Measurements from ENCODE around the gene ULK3.

Gene ULK3

DNA sequence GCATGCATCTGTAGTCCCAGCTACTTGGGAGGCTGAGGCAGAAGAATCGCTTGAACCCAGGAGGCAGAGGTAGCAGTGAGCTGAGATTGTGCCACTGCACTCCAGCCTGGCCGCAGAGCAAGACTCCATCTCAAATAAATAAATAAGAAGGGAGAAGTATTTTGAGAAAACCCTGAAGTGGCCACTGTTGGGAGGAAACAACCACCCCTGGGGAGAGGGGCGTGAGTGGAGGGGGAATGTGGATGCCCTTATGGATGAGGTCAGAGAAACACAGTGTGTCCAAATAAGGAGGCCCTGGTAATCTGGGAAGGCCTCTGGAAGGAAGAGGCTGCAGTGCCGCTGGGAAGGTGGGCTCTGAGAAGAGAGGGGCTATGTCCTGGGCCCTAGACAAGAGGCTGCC lies 20.7 kb downstream of the ULK3 start:
- DNase-seq (ENCODE audit: low spot score): no peak

GRCh38 chr15:74821790-74822158 lies 21.2 kb downstream of the ULK3 start:
- no peak for DNase-seq (ENCODE audit: low spot score)

DNA sequence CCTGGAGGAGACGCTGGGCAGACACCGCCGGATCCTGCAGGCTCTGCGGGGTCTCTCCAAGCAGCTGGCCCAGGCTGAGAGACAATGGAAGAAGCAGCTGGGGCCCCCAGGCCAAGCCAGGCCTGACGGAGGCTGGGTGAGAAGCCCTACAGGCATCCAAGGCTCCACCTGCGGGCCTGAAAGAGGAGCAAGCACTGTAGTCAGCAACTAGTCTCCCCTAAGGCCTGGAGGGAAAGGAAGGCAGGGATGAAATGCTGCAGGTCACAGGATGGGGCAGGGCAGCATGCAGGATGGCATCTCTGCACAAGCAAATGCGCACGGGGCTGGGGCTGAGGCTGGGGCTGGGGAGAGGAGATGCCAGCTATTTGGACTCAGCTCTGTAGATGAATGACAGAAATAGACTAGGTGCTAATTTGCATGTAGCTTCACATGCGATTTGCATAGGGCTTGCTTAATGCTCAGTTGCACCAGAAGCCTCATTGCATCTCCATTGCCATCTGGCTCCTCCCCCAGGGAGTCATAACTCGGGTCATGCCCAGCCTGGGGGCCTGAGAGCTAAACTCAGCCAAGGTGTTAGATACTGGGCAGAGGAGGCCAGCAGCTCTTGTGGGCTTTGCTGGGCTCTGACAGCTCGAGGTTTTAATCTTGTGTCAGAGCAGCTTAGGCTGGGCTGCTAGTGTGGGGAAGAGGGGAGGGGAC lies 21.7 kb downstream of the ULK3 start:
- DNase-seq (ENCODE audit: low spot score): no peak

GRCh38 chr15:74820056-74820455 lies 22.9 kb downstream of the ULK3 start:
- DNase-seq (ENCODE audit: low spot score): no peak

DNA sequence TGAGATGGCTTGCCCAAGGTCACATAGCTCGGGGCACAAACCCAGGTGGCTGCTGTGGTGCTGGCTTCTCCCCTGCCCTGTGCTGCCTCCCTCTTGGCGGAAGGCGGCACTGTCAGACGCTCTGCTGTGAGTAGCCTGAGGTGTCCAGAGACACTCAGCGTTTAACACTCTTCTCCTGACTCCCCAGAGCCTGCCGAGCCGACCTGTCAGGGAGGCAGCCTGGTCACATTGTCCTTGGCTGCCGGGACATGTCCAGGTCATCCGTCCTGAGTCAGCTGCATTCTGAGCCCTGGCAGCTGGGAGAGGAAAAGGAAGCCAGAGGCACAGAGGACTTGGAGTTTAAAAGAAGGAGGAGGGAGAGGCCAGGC lies 25.6 kb downstream of the ULK3 start:
- DNase-seq (ENCODE audit: low spot score): peak; percentile 56

DNA sequence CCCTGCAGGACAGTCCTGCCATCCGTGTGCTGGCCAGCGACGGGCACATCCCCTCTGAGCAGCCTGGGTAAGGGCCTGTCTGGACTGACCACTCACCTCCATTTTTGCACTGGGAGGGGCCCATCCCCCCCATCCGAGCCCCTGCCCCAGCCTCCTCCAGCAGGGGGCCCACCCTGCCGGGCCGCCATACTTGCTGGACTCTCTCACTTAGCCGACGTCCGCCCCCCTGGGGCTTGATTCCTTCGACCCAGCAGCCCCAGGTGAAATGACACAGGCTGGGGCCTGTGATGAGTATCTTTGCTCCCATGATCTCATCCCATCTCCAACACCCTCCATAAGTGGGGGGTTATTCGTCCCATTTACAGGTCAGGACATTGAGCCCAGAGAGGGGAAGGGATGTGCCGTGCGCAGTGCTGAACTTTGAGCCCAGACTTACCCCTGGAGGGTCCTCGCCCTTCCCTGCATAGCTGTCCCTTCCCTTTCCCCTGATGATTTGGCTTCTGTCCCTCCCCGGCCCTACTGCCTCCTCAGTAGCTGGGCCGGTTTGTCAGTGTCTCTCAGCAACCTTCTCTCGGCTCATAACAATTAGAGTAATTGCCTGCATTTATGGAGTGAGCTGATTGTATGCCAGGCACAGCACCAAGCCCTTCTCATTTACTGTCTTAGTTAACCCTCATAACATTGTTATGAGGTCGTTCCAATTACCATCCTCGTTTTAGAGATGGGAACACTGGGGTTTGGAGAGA lies 26.2 kb downstream of the ULK3 start:
- DNase-seq (ENCODE audit: low spot score): no peak

DNA sequence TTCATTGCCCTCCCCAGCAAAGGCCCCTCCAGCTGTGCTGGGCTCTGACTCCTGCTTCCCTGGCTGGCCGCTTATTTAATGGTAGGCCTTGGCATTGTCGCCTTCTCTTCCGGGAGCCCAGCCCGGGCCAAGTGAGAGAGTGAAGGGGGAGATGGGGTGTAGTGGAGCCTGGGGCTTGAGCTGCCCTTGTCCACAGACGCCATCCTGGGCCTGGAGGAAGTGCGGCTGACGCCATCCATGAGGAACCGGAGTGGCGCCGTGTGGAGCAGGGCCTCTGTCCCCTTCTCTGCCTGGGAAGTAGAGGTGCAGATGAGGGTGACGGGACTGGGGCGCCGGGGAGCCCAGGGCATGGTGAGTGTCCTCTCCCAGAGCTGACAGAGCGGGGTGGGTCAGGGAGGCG lies 27.0 kb downstream of the ULK3 start:
- DNase-seq (ENCODE audit: low spot score): no peak

GRCh38 chr15:74815121-74815934 lies 27.6 kb downstream of the ULK3 start:
- DNase-seq (ENCODE audit: low spot score): no peak

DNA sequence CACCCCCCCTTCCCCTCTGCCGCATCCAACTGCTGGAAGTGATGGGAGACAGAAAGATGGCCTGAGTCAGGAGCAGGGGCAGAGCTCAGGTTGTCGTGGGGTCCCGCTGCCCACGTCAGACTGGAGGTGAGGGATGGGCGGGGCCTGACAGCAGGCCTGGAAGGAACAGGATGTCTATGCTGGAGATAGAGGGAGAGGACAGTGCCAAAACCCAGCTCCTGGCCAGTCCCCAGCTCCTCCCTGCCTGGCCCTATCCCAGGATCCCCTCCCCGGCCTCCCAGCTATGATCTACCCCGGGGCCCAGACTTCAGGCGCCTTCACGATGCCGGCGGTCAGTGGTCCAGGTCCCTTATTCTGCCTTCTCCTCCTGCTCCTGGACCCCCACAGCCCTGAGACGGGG lies 30.4 kb downstream of the ULK3 start, which contains the start of gene LMAN1L:
Gene LMAN1L, plus strand, starts transcription at position 303 of the 400 bp plus-strand sequence. Its CDS starts 20 bp downstream, at position 323.
- no peak for DNase-seq (ENCODE audit: low spot score)

DNA sequence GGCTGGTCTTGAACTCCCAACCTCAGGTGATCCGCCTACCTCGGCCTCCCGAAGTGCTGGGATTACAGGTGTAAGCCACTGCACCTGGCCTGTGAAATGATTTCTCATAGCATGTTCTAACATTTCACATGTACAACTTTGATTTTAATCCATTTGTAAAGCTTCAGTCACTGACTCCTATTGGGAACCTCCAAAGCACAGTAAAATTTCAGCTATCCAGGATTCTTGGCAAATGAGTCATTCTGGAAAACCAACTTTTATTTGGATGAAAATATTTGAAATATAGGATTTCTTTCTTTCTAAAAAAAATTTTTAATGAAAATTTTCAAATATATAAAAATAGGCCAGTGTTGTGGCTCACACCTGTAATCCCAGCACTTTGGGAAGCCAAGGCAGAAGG lies 33.0 kb downstream of the ULK3 start:
- DNase-seq (ENCODE audit: low spot score): peak; percentile 51

DNA sequence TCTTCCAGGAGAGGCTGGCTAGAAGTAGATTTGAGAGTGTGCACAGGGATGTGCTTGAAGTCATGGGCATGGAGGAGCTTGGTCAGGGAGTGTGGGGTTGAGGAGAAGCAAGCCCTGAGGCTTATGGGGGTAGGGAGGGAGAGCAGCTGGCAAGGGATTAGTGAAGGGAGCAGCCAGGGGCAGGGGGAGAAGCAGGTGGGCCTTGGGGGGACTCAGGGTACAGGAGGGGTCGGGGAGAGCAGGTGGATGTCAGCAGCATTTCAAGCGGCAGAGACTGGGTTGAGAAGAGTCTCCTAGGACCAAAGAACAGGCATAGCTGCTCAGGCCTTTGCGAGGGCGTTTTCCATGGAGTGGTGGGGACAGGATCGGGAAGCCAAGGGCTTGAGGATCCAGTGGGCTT lies 33.7 kb downstream of the ULK3 start:
- DNase-seq (ENCODE audit: low spot score): no peak

GRCh38 chr15:74808840-74809229 lies 34.1 kb downstream of the ULK3 start:
- DNase-seq (ENCODE audit: low spot score): no peak

GRCh38 chr15:74808078-74808839 lies 34.7 kb downstream of the ULK3 start:
- no peak for DNase-seq (ENCODE audit: low spot score)

GRCh38 chr15:74807282-74807681 lies 35.7 kb downstream of the ULK3 start:
- no peak for DNase-seq (ENCODE audit: low spot score)

GRCh38 chr15:74804935-74805334 lies 38.0 kb downstream of the ULK3 start:
- DNase-seq (ENCODE audit: low spot score): no peak

DNA sequence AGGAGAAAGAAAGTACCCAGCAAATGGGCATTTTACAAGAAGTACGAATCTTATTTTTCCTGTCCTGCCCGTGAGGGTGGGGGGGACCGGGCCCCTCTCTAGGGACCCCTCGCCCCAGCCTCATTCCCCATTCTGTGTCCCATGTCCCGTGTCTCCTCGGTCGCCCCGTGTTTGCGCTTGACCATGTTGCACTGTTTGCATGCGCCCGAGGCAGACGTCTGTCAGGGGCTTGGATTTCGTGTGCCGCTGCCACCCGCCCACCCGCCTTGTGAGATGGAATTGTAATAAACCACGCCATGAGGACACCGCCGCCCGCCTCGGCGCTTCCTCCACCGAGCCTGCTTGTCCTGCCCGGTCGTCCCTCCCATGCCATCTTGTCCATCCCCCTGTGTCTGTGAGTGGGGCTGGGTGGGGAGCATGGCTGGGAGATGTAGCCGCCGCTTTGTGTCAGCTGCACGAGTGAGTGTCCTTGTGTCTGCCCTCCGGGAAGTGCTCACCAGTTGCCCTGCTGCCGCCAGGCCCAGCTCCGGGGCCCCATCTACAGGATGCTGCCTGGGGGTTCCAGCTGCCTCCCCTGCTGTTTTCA lies 40.0 kb downstream of the ULK3 start:
- no peak for DNase-seq (ENCODE audit: low spot score)

DNA sequence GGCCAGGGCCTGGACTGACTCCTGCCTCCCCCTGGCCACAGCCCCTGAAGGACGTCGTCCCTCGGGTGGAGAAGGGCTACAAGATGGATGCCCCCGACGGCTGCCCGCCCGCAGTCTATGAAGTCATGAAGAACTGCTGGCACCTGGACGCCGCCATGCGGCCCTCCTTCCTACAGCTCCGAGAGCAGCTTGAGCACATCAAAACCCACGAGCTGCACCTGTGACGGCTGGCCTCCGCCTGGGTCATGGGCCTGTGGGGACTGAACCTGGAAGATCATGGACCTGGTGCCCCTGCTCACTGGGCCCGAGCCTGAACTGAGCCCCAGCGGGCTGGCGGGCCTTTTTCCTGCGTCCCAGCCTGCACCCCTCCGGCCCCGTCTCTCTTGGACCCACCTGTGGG lies 40.7 kb downstream of the ULK3 start:
- no peak for DNase-seq (ENCODE audit: low spot score)

DNA sequence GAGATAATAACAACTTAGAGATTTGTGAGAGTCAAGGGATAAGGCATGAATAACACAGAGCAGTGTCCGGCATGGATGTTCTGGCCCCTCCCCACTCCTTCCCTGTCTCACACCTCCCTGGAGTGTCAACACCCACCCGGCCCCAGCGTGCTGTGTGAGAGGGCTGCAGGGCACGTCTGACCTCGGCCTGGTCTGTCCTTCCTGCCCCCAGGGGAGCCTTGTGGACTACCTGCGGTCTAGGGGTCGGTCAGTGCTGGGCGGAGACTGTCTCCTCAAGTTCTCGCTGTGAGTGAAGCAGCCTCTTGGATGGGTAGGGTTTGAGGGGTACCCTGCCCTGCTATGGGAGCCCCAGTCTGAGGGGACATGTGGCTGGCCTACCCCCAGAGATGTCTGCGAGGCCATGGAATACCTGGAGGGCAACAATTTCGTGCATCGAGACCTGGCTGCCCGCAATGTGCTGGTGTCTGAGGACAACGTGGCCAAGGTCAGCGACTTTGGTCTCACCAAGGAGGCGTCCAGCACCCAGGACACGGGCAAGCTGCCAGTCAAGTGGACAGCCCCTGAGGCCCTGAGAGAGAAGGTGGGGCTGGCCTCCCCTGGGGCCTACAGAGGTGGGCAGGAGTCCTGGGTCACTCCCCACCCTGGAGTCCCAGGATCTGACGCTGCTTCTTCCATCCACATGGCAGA lies 41.5 kb downstream of the ULK3 start:
- no peak for DNase-seq (ENCODE audit: low spot score)

GRCh38 chr15:74800559-74801094 lies 42.3 kb downstream of the ULK3 start:
- DNase-seq (ENCODE audit: low spot score): no peak

DNA sequence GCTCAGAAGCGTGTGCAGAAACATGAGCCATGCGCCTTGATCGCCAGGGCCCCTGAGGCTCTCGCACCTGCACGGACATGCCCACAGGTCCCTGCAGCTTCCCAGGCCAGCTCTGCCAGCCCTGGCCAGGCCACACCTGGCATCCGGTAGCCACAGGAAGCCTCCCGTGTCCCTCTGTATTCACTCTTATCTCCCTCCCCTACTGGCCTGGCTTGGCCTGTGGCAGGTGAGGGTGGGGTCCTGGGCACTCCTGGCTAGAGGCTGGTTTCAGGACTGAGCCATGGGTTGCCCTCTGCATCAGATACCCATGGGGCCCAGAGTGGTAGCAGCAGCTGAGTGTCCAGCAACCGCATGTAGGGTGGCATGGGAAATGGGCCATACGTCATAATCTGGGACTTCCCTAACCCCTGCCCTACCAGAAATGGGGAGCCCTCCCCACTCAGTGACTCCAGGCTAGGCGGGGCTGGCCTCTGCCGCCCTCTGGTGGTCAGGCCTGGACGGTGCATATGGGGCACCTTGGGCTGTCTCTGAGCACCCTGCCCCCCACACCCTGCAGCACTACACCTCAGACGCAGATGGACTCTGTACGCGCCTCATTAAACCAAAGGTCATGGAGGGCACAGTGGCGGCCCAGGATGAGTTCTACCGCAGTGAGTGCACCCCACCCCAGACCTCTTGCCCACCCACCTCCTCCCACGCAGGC lies 42.9 kb downstream of the ULK3 start:
- DNase-seq (ENCODE audit: low spot score): peak; percentile 95

All from GM03348 (cell line).